KOPT-K1 (cell line): ENCODE measurements around the gene HJV.
A peak's percentile ranks its signal among the peaks of the same experiment; 100 is the strongest.
"Not testable (repeated sequence)": the region's sequence is repeated elsewhere in the genome, so short reads cannot be mapped to it uniquely, and the experiment has no call there.

Experiments
- H3K27ac ChIP-seq: fragments of 200-600 bp; sonication (generic); 2 replicates; pipeline ENCODE4 v1.5.1; 2016; ENCODE audit warnings: antibody characterized with exemption, mild to moderate bottlenecking, low read depth, low read length; ENCODE audit not compliant: poor library complexity, severe bottlenecking
- H3K36me3 ChIP-seq: fragments of 200-600 bp; sonication (generic); 2 replicates; pipeline ENCODE4 v1.5.1; 2017; ENCODE audit warnings: antibody characterized with exemption, mild to moderate bottlenecking, low read length, moderate library complexity; ENCODE audit not compliant: insufficient read depth
- H3K9me3 ChIP-seq: fragments of 200-600 bp; sonication (generic); 2 replicates; pipeline ENCODE4 v1.5.1; 2017; ENCODE audit warnings: antibody characterized with exemption, low read length, mild to moderate bottlenecking; ENCODE audit not compliant: insufficient read depth, poor library complexity, severe bottlenecking

The HJV gene

GRCh38 chr1:146021622-146022402 lies at the start of gene HJV:
TSS of gene HJV (minus strand) at chr1:146021735. CDS start at chr1:146020231, 1,504 bp downstream.
- H3K9me3 ChIP-seq, result no peaks in the 10 kb centered on the region
- no peak within 1 kb of the TSS for H3K27ac ChIP-seq
- H3K36me3 ChIP-seq, result no peaks in the 10 kb centered on the region

GRCh38 chr1:146059148-146059547 lies 37.6 kb upstream of the HJV start:
- H3K36me3 ChIP-seq, H3K27ac ChIP-seq: not testable (repeated sequence)

GRCh38 chr1:146051852-146052676 lies 30.5 kb upstream of the HJV start:
- H3K9me3 ChIP-seq, H3K36me3 ChIP-seq: not testable (repeated sequence)
- H3K27ac ChIP-seq, result peak overlapping the region; percentile 89

More at GRCh38 chr1:146059148-146059547, 37.6 kb upstream of the HJV start:
- not testable (repeated sequence) for H3K9me3 ChIP-seq

GRCh38 chr1:146051452-146051851 lies 29.9 kb upstream of the HJV start:
- Histone ChIP-seq H3K36me3 (no peaks in the 10 kb centered on the region), H3K27ac (no peak overlapping the region), H3K9me3 (no peaks in the 10 kb centered on the region)

GRCh38 chr1:146050652-146050963 lies 29.1 kb upstream of the HJV start:
- H3K9me3 ChIP-seq, H3K36me3 ChIP-seq, H3K27ac ChIP-seq: not testable (repeated sequence)

- H3K27ac ChIP-seq, H3K36me3 ChIP-seq, H3K9me3 ChIP-seq: not testable (repeated sequence)
These were observed 28.5 kb upstream of the HJV start for GRCh38 chr1:146049866-146050651.

- Histone ChIP-seq H3K9me3 (no peaks in the 10 kb centered on the region), H3K36me3 (no peaks in the 10 kb centered on the region), H3K27ac (no peak overlapping the region)
These were observed 27.9 kb upstream of the HJV start for GRCh38 chr1:146049436-146049835.

GRCh38 chr1:146048514-146049115 lies 27.1 kb upstream of the HJV start:
- not testable (repeated sequence) for H3K27ac ChIP-seq, H3K36me3 ChIP-seq

GRCh38 chr1:146046664-146047063 lies 25.1 kb upstream of the HJV start:
- Histone ChIP-seq H3K9me3 (no peaks in the 10 kb centered on the region), H3K36me3 (no peaks in the 10 kb centered on the region), H3K27ac (no peak overlapping the region)

More at GRCh38 chr1:146048514-146049115, 27.1 kb upstream of the HJV start:
- not testable (repeated sequence) for H3K9me3 ChIP-seq

- no peaks in the 10 kb centered on the region for H3K36me3 ChIP-seq
- no peak overlapping the region for H3K27ac ChIP-seq
- H3K9me3 ChIP-seq, result no peaks in the 10 kb centered on the region
These were observed 18.3 kb upstream of the HJV start for GRCh38 chr1:146039844-146040194.

GRCh38 chr1:146036965-146037646 lies 15.6 kb upstream of the HJV start:
- Histone ChIP-seq H3K27ac (peak overlapping the region; percentile 65), H3K36me3 (no peaks in the 10 kb centered on the region), H3K9me3 (no peaks in the 10 kb centered on the region)

- Histone ChIP-seq H3K9me3 (no peaks in the 10 kb centered on the region), H3K27ac (peak overlapping the region; percentile 65), H3K36me3 (no peaks in the 10 kb centered on the region)
These were observed 14.9 kb upstream of the HJV start for GRCh38 chr1:146036241-146036964.

- Histone ChIP-seq H3K36me3 (no peaks in the 10 kb centered on the region), H3K27ac (no peak overlapping the region), H3K9me3 (no peaks in the 10 kb centered on the region)
These were observed 13.5 kb upstream of the HJV start for GRCh38 chr1:146035048-146035423.

- H3K27ac ChIP-seq, result no peak overlapping the region
- H3K36me3 ChIP-seq, result no peaks in the 10 kb centered on the region
- H3K9me3 ChIP-seq, result no peaks in the 10 kb centered on the region
These were observed 11.2 kb upstream of the HJV start for GRCh38 chr1:146032631-146033219.
